ENCODE results near the gene STAB1.

Gene STAB1

DNA sequence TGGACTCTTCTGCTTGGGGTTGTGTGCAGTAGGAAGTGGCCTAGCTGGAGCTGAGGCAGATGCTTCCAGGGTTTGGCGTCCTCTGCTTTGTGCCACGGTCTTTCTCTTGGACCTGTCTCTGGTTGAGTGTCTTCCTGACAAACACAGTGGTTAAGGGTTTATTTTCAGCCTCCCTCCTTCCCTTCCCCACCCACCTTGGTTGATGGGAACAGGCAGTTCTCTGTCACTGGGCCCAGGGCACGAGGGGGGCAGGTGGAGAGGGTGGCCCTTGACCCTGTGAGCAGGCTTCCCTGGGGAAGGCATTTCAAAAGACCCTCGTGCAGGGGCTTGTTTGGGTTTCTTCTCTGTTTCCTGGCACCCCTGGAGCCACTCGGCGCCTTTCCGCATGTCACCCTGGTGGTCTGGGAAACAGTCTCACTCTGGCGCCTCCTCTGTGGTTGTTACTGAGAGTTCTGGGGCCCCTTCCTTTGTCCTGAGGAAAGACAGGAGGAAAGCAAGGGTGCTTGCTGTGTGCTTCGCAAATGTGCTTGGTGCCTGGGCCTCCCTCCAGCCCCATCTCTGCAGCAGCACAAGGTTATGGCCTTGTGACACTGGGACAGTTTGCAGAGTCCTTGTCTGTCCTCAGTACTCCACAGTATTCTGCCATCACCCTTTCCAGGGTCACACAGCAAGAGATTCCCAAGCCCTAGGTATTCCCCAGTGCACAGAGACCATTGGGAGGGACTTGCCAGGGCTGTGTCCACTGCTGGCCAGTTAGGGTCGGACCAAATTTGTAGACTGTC is 10.3 kb upstream of the STAB1 start:
- no peak for DNase-seq

DNA sequence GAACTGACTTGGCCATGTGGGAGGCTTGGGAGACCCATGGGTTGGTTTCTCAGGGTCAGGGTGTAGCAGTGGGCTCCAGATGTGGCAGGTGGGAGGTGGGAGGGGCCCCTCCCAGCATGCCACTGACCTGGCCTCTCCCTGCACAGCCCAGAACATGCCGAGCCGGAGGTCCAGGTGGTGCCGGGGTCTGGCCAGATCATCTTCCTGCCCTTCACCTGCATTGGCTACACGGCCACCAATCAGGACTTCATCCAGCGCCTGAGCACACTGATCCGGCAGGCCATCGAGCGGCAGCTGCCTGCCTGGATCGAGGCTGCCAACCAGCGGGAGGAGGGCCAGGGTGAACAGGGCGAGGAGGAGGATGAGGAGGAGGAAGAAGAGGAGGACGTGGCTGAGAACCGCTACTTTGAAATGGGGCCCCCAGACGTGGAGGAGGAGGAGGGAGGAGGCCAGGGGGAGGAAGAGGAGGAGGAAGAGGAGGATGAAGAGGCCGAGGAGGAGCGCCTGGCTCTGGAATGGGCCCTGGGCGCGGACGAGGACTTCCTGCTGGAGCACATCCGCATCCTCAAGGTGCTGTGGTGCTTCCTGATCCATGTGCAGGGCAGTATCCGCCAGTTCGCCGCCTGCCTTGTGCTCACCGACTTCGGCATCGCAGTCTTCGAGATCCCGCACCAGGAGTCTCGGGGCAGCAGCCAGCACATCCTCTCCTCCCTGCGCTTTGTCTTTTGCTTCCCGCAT is 7.9 kb upstream of the STAB1 start:
- no peak for DNase-seq

DNA sequence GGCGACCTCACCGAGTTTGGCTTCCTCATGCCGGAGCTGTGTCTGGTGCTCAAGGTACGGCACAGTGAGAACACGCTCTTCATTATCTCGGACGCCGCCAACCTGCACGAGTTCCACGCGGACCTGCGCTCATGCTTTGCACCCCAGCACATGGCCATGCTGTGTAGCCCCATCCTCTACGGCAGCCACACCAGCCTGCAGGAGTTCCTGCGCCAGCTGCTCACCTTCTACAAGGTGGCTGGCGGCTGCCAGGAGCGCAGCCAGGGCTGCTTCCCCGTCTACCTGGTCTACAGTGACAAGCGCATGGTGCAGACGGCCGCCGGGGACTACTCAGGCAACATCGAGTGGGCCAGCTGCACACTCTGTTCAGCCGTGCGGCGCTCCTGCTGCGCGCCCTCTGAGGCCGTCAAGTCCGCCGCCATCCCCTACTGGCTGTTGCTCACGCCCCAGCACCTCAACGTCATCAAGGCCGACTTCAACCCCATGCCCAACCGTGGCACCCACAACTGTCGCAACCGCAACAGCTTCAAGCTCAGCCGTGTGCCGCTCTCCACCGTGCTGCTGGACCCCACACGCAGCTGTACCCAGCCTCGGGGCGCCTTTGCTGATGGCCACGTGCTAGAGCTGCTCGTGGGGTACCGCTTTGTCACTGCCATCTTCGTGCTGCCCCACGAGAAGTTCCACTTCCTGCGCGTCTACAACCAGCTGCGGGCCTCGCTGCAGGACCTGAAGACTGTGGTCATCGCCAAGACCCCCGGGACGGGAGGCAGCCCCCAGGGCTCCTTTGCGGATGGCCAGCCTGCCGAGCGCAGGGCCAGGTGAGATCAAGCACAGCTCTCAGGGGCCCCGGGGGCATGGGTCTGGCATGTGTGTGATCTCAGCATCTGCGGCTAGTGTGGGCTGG is 7.1 kb upstream of the STAB1 start:
- DNase-seq: no peak

DNA sequence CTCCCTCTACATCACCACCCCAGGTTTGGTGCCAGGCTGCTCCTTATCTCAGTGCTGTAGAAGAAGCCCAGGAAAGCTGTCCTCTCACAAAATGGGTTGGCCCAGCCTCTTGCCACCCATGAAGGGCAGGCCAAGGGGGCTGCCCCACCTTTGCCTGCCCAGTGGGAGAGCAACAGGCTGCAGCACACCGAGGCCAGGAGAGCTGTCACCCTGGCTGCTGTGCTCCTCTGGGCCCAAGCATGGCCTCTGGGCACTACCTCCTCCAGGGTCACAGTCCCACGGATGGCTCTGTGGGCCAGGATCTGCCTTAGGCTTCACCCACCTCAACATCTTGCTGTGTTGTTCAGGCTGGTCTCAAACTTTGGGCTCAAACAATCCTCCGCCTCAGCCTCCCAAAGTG is 6.4 kb upstream of the STAB1 start:
- no peak for DNase-seq

DNA sequence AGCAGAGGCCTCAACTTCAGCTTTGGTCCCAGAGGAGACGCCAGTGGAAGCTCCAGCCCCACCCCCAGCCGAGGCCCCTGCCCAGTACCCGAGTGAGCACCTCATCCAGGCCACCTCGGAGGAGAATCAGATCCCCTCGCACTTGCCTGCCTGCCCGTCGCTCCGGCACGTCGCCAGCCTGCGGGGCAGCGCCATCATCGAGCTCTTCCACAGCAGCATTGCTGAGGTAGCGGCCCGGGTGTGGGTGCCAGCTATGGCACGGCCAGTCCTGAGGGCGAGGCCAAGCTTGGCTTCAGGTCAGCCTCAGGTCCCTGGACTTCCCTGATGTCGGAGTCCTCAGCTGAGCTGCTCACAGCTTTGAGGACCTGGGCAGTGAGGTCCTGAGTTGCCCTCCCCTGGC is 5.7 kb upstream of the STAB1 start:
- no peak for DNase-seq

DNA sequence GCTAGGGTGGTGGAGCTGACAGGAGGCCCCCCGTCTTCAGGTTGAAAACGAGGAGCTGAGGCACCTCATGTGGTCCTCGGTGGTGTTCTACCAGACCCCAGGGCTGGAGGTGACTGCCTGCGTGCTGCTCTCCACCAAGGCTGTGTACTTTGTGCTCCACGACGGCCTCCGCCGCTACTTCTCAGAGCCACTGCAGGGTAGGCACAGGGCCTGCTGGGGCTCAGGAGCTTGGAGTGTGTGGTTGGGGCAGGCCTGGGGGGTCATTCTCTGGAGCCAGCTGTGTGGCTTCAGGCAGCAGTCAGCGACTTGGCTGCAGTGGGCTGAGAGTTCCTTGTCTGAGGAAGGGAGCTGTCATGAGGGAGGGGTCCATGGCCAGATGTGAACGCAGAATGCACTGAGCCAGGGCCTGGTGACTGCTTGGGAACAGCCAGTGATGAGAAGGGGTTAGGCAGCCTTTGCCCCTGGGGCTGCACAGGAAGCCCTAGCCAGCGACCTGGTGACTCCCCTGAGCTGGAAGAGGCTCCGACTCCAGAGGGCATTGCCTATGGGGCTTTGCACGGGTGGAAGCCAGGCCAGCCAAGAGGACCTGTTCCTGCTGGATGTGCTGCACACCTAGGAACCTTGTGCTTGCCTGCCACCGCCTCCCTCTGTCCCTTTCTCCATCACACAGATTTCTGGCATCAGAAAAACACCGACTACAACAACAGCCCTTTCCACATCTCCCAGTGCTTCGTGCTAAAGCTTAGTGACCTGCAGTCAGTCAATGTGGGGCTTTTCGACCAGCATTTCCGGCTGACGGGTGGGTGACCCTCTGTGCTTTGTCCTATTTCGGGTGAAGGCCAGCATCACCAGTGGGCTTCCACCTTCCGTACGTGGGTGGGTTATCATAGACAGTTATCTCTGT is 4.9 kb upstream of the STAB1 start:
- no peak for DNase-seq

DNA sequence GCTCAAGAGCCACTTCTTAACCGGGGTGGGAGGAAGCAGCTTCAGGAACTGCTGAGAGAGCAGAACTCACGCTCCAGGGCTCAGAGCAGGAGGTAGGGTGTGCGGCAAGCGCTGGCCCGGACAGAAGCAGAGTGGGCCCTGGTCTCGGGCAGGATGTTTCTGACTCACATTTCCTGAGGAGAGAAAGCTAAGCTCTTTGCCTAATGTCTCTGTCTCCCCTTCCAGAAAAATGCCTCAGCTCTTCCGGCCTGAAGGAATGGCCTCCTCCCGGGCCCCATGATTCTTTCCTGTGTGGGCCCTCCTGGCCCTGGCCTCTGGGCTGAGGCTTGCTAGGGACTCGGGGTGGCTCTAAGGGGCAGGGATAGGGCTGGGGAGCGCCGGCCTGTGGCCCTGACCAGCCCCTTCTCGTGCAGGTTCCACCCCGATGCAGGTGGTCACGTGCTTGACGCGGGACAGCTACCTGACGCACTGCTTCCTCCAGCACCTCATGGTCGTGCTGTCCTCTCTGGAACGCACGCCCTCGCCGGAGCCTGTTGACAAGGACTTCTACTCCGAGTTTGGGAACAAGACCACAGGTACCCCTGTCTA is 4.1 kb upstream of the STAB1 start:
- DNase-seq: no peak

DNA sequence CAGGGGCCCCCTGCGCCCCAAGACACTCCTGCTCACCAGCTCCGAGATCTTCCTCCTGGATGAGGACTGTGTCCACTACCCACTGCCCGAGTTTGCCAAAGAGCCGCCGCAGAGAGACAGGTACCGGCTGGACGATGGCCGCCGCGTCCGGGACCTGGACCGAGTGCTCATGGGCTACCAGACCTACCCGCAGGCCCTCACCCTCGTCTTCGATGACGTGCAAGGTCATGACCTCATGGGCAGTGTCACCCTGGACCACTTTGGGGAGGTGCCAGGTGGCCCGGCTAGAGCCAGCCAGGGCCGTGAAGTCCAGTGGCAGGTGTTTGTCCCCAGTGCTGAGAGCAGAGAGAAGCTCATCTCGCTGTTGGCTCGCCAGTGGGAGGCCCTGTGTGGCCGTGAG is 3.1 kb upstream of the STAB1 start:
- no peak for DNase-seq

DNA sequence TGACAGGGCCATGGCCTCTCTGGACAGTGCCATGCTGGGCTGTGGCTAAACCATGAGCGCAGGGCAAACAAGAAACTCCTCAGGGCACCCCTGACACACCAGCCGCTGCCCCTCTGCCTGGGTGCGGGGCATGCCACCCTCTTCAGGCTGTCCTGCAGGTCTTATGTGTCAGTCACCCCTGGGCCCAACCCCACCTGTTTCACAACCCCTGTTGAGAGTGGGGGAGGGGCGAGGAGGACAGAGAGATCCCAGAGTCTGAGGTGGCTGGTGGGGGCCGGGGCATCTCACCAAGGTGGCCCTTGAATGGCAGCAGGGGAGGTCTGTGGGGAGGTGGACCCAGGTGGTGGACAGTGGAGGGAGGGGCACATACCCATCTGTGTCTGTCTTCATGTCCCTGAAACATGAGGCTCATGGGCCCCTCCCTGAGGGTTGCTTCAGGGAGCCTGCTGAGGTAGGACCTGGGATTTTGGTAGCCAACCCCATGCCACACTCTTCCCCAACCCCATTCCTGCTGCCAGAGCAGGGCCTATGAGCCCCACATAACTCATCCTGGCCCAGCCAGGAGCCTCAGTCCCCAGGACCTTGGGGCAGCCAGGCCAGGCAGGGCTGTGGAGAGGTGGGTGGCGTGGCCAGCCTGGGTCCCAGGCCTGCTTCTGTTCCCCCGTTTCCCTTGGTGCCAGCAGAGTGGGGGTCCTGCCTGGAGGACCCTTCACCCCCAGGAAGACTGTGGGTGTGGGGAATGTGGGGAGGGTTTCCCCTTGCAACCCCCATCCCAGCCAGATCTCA is 1.7 kb upstream of the STAB1 start:
- DNase-seq: no peak

DNA sequence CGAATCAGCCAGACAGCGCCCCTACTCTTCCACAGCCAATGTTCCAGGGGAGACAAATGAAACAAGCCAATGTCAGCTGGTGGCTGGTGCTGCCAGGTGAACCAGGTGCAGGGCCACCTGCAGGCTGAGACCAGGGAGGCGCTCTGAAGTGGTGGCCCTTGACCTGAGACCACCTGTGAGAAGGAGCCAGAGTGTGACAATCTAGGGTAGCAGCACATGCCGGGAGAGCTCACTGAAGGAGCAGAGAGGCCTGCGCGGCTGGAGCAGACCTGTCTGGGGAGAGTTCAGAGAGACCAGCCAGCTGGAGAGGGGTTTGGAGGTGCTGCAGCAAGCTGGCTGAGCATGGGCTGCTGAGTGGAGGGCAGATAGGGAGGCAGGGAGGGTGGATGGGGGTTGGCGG is 693 bp upstream of the STAB1 start:
- DNase-seq: no peak

DNA sequence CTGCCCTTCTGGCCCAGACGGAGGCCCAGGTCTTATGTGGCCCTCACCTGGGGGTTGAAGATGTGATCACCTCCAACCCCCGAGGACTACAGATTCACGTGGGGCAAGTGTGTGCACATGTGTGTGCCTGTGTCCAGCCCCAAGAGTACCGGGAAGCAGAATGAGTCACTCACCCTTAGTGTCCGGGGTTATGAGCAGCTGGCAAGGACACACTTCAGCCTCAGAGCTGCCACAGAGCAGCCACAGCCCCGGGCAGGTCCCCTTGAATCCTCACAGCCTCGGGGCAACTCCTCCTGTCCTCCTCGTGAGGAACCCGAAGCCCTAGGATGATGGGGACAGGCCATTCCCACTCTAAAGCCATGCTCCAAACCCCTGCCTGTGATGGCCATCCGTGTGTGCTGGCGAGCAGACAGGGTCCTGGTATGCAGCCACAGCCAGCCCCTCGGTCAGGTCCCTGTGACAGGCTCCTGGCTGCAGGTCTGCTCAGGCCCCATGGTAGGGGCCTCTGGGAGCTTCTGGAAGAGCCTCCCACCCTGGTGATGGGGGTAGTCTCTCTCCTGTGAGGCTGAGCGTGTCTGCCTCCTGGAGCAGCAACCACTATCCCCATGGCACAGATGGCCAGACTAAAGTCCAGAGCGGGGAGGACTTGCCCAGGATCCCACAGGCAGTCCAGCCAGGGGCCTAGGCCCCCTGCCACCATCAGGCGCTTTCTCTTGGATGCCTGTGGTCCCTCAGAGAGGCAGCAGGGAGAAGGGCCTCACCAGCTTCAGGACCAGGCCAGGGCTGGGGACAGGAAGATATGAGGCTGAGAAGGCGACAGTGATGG is 852 bp downstream of the STAB1 start:
- DNase-seq: no peak

DNA sequence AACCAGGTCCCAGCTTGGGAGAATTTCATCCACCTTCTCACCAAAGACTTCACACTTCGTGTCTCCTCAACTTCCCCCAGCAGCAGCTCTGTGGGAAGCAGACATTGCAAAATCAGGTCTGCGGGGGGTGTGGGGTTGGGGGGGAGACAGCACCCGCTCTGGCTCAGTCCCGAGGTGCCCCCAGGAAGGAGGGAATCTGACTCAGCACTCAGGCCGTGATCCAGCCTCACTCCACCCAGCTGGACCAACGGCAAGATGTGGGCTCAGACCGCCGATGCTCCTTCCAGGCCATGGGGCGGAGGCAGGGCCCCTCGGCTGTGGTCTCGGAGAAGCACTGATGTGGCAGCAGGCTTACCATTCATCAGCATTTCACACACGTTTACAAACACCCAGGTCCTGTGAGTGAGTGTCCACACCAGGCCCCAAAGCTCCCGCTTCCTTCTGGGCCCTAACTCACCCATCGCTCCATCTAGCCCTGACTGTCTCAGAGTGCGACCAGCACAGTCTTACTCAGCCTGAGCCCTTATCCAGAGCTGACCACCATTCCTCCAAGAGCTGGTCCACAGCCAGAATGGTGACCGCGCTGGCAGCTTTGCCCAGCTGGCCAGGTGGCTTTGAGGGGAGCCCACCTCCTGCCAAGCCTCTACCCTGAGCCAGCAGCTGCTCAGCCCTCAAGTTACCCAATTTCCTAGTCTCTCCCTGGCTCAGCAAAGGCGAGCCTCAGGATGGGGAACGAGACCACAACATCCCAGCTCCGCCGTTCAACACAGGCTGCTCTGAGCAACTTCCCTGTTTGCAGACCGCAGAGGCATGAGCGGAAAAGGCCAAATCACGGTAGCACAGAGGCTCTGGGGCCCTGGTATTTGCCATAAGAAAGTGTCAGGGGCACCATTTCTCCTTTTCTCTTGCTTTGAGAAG is 3.3 kb downstream of the STAB1 start:
- DNase-seq: no peak

DNA sequence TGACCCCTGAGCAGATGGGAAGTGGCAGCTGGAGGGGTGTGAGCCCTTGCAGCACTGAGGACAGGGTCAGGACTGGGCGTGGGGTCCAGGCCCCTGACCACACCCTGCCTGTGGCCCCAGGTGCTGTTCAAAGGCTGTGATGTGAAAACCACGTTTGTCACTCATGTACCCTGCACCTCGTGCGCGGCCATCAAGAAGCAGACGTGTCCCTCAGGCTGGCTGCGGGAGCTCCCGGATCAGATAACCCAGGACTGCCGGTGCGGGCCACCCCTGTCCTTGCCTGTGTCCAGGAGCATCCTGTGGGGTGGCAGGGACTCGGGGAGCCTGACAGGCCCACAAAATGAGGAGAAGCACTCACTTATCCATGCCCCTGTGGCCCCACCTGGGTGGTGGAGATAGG is 5.9 kb downstream of the STAB1 start:
- no peak for DNase-seq

DNA sequence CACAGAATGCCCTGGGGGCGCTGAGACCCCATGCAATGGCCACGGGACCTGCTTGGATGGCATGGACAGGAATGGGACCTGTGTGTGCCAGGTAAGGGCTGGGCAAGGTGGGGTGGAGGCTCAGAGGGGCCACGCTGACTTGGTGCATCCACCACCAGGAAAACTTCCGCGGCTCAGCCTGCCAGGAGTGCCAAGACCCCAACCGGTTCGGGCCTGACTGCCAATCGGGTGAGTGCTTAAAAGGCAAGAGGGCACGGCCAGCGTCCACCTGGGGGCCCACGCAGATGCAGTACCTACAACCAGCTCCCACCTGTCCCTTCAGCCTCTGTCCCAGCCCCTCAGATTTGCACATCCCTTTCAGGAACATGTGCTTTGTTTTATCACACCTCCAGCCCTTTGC is 6.9 kb downstream of the STAB1 start:
- DNase-seq: no peak

DNA sequence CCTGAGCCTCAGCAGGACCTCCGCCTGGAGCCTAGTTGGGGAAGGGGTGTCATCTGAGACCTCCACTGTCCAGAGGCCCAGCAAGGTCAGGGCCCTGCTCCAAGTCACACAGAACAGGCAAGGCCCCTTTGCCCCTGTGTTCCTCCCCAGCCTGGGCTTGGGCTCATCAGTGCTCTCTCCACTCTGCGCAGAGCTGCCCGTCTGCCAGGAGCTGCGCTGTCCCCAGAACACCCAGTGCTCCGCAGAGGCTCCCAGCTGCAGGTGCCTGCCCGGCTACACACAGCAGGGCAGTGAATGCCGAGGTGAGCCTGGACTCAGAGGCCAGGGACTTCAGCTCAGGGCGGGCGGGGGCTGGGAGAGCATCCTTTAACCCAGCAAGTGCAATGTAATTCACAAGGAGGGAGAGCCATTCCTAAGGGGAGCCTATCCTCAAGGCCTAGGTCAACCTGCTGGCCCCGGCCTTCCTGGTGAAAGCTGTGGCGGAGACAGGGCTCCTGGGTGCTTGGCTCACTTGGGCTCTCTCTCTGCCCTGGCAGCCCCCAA is 7.7 kb downstream of the STAB1 start:
- DNase-seq: no peak

DNA sequence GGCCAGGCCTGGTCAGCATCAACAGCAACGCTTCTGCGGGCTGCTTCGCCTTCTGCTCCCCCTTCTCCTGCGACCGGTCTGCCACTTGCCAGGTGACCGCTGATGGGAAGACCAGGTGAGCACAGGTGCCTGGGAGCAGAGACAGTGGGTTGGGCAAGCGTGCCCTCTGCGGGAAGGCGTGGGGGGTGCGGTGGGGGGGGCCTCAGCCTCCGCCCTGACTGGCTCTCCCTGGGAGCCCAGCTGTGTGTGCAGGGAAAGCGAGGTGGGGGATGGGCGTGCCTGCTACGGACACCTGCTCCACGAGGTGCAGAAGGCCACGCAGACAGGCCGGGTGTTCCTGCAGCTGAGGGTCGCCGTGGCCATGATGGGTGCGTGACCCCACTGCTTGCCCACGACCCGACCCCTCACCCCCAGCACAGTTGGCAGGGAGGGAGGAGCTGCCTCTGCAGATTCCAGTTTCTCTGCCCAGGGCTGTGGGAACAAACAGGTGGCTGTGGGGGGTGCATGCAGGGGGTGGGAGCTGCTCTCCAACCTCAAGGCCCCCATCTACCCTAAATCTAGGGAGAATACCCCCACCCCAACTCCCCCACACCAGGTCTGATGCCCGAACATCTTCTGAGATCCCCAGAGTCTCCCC is 8.8 kb downstream of the STAB1 start:
- no peak for DNase-seq

DNA sequence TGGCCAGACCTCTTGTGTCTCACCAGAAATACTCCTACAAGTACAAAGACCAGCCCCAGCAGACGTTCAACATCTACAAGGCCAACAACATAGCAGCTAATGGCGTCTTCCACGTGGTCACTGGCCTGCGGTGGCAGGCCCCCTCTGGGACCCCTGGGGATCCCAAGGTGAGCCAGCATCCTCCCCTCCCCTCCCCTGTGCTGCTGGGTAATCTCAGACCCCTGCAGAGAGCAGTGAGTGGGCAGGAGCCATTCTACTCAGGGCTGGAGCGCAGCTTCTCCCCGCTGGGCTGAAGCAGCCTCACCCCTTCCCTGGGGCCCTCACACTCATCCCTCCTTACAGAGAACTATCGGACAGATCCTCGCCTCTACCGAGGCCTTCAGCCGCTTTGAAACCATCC is 9.8 kb downstream of the STAB1 start:
- no peak for DNase-seq

DNA sequence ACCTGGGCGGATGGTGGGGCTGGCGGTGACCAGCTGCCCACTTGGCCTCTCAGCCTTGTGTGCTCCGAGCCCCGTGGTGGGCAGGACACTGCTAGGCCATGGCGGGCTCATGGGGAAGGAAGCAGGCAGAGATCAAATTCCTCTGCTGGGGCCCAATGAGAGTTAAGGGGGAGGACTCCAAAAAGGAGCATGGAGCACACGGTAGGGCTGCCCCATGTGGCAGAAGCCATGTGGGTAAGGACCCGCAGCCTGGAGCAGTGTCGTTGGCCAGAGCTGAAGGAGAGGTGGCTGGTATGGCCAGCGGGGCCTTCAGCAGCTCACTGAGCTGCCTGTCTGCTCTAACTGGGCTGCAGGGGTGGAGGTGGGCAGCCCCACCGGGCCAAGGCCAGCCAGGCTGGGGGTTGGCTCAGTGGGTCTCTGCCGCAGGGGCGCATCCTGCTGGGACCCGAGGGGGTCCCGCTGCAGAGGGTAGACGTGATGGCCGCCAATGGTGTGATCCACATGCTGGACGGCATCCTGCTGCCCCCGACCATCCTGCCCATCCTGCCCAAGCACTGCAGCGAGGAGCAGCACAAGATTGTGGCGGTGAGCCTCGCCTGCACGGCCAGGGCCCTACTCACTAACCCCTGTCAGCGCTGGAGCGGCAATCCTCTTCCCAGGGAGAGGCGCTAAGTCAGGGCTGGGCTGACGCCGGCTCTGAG is 11.3 kb downstream of the STAB1 start:
- no peak for DNase-seq

All from activated CD8-positive, alpha-beta memory T cell treated with anti-CD3 and anti-CD28 coated beads, Interleukin-2, amount 50 U/mL, for 48 hours (primary cell).